HG03469 (cell line): Measurements from ENCODE around the gene C10orf143.
"Not testable (repeated sequence)": the region's sequence is repeated elsewhere in the genome, so short reads cannot be mapped to it uniquely, and the experiment has no call there.

Experiments used
- ATAC-seq: cut with Tn5 transposase; IDR thresholded peaks from one replicate; pipeline ENCODE4 v1.9.1; 2021; ENCODE audit warnings: mild to moderate bottlenecking, moderate library complexity, moderate number of reproducible peaks; ENCODE audit not compliant: unreplicated experiment

C10orf143 gene

DNA sequence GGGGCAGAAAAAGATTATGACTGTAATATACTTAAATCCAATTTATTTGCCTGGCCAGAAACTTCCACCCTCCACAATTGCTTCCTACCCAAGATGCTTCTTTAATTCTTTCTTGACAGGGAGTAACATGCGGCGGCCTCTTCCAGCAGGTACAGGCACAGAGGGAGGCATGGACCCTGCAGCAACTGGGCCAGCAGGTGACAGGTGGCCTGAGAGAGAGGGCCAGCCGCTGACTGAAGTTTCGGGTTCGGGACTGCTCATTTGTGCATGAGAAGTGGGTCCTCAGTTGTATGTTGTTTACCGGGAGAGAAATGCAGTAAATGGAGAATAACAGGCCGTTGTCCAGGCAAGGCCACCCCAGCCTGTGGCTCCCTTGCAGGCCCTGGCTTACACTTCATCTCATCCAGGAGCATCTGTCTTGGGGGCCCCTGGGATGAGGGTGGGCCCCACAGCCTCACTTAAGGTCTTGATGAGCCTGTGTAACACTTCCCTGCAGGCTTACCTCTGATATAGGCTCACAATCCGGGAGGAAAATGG, 72.5 kb downstream of the C10orf143 start:
- no peak for ATAC-seq

DNA sequence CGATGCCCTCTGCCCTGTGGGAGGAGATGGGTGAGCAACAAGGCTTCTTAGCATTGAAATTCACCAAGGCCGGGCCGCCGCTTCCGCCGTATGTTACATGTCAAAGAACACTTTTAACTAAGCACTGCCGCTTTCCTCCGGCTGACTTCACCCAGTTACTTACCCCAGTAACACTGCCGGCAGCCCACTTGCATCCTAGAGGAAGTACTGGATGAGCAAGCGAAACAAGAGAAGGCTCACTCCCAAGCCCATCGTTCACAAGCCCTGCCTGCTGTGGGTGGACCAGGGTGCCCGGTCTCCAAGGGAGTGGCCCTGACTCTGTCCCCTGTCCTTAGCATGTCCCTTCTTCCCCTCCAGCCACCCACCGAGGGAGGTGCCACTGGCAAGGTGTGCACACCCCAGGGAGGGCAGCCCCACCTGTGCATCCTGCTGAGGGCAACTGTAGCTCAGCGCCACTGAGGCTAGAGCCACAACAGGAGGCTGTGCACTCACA, 73.4 kb downstream of the C10orf143 start:
- ATAC-seq, result no peak

DNA sequence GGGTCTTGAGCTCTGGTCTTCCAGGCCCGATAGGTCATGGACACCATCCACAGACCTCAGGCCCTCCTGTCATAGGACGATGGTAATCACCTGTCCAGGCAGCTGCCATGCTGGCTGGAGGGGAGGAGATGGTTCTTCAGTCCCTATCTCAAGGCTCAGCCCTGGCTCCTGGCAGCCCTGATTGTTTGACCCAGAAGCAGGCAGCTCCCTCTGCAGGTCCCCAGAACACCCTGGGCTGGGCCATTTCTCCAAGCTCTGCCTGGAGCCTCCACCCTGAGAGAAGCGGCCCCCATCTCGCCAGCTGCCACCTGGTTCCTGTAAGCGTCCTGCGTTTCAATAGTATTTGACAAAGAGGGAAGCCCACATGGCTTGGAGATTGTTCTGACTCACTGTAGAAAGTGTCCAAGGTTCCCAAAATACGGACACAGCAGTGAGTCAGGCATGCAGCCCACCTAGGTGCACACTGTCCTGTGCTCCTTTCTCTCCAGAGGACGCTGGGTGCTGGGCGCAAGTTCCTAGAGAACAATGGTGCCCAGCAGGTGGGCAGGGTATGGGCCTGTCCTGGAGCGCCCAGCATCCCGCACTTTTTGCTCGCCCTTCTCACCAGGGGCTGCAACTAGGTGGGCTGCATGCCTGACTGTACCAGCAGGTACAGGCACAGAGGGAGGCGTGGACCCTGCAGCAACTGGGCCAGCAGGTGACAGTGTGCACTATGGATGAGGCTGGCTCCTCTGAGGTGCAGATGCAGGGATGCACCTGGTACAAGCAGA, 74.1 kb downstream of the C10orf143 start:
- ATAC-seq, result no peak

DNA sequence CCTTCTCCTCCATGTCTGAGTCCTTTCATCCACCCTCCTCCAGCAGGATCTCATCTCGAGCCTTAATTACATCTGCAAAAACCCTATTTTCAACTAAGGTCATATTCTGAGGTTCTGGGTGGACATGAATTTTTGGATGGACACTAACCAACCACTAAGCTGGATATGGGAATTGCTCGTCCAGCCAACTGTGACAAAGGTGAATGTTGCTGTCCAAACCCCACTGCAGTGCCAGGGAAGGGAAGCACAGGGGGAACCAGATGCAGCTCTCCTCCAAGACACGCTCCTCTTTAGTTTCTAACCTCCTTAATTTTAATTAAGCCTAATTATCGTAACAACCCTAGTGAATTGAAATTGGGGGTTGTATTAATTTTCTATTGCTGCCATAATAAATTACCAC, 81.4 kb downstream of the C10orf143 start:
- ATAC-seq, result no peak

DNA sequence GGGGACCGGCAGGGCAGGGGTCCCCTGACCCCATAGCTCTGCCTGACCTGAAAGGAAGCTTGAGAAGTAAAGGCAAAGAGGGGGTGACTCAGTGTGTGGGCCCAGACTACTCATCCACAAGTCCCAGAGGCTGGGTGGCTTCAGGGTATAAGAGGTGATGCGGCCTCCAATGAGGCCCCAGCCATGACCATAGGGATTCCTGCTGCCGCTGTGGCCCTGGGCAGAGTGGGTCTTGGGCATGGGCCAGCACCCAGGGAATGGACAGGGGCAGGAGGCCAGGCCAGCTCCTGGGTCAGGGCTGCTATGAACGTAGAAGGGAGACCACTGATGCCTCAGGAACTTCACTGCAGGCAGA, 82.2 kb downstream of the C10orf143 start:
- ATAC-seq, result no peak

DNA sequence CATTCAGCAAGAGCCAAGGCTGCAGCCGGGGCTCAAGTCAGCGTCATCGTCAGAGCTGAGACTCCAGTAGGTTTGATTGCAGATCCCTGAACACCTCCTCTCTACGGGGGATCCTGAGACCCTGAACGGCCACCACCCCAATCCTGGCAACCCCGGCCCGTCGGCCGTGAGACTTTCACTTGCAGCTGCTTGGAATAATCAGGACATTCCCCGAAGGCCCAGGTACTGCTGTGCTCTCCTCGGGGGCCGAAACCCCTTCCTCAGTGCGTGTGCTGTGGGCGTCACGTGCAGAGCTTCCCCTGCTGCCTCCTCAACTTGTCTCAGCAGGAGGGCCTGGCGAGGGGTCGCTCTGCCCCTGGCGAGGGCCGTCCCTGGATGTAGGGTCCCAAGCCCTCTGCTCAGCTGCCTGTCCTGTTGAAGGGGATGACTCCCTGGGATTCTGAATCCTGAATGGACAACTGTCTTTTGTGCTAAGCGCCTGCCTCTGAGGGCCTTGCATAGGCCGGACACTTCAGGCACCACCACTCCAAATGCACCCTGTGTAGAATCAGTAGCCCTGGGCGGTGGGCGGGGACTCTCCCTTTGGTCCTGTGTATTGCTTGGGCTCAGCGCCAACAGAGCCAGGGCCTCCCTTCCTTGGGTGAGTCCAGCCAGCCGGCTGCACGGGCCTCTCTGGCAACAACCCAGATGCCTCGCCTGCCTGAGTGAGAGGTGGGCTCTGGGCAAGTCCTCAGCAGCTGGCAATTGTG, 82.7 kb downstream of the C10orf143 start:
- ATAC-seq, result no peak

DNA sequence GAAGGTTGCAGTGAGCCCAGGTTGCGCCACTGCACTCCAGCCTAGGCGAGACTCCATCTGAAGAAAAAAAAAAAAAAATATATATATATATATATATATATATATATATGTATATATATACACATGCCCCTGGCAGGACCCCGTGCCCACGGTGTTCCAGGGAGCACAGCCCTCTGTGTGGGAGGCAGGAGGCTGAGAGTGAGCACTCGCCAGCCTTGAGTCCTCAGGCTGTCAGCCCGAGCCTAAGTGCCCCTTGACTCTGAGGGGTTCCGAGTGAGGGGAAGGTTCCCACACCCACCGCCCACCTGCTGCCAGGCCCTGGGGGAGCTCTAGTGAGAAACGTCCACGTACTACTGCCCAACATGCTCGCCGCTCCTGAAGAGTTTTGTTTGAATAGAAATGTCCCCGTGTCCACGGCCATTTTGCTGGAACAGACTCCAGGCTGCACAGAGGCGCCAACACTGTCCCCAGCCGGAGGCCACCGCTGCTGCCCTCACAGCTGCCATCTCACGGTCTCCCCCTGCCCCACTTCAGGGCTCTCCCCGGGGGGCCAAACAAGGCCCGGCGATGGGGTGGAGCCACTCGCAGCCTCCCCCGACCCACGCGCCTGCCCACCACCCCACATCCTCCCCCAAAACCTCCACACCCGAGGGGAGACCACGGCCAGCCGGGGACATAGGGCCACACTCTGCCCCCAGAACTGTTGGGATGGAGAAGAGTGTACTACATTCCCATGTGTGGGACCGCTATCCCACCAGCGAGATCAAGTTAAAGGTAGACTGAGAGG, 83.8 kb downstream of the C10orf143 start:
- ATAC-seq, result no peak

DNA sequence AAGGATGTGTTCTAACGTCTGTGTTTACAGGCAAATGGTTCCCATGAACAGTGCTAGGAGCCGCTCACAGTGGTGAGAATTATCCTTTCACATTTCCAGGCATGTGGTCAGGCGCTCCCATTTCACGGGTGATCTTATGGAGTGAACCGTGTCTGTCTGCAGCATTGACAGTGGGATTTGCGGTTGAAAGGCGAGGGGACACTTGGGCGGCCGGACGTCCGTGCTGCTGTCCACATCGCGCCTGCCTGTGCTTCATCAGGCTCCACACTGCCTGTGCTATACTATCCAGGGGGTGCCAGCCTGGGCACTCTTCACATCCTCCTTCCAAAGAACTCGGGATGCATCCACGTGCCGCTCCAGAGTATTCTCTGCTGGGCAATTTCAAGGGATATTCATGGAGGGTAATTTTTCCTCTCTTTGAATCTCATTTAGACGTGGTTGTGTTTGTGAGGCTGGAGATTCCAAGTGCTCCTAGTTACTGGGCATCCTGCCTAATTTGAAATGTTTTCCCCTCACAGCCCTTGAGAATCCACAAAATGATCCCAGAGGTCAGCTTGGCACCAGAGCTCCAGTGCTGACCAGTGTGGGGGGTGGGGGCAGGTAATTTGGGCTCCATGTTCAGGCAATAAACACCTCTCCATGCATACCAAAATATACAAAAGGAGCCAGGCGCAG, 84.7 kb downstream of the C10orf143 start:
- no peak for ATAC-seq

DNA sequence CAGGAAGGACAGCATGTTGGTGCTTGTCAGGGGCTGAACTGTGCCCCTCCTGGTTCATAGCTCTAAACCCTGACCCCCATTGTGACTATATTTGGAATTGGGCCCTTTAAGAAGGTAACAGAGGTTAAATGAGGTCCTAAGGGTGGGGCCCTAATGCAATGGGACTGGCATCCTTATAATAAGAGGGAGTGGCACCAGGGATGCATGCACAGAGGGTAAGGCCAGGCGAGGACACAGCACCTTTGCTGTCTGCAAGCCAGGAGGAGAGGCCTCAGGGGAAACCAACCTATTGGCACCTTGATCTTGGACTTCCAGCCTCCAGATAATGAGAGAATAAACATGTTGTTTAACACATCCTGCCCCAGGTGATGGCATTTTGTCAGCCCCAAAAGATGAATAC, 85.3 kb downstream of the C10orf143 start:
- no peak for ATAC-seq

DNA sequence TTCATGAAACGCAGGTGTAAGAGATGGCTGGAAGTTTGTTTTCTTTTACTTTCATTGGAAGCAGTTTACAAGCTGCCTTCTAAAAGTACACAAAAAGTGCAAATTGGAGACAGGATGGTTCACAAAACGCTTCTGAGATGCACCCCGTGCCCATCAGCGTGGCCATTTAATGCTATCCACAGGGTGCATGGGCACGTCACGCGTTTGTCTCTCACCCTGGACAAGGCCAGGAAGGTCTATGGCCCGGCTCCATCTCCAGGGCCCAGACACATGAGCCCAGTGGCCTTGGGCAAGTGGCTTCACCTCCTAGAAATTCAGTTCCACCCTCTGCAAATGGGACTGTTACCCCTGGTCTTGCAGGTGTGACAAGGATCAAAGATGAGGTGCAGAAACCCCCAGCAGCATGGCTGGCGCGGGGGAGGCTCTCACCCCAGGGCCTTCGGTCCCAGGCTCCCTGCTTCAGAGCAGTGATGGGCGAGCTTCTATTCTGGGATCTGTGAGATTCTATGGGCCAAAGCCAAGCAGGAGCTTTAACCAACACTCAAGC, 85.8 kb downstream of the C10orf143 start:
- no peak for ATAC-seq

DNA sequence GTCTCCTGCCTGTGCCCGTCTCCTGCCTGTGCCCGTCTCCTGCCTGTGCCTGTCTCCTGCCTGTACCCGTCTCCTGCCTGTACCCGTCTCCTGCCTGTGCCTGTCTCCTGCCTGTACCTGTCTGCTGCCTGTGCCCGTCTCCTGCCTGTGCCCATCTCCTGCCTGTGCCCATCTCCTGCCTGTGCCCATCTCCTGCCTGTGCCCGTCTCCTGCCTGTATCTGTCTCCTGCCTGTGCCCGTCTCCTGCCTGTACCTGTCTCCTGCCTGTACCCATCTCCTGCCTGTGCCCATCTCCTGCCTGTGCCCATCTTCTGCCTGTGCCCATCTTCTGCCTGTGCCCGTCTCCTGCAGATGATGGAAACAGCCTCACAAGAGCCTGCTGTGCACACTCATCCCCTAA, 86.3 kb downstream of the C10orf143 start:
- not testable (repeated sequence) for ATAC-seq

DNA sequence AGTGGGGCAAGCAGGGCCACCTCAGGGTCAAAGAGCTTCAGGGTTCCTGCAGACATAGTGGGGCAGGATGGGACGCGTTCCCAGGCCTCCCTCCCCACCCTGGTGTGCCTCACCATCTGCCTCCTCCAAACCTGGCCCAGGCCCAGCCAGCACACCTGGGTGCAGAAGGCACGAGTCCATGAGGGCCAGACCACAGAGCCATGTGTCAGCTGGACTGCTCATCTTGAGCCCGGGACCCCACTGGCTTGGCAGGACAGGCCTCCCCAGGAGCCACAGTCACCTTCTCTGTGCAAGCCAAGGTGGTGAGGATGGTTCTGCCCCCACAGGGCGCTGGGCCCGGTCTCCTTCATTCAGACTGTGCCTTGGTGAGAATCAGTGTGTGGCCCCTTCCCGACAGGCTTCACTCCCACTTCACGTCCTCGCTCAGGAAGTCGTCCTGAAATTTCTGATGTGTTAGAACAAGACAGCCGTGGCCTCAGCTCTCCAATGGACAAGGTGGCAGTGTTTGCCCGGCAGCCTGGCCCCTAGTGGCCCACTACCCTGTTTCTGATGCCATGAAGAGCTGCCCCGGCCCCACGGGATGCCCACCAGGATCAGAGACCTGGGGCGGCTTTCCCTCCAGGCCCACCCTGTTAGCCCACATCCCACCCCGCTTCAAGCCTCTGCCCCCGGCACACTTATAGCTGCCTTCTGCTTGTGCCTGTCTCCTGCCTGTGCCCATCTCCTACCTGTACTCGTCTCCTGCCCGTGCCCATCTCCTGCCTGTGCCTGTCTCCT, 87.0 kb downstream of the C10orf143 start:
- ATAC-seq, result no peak

DNA sequence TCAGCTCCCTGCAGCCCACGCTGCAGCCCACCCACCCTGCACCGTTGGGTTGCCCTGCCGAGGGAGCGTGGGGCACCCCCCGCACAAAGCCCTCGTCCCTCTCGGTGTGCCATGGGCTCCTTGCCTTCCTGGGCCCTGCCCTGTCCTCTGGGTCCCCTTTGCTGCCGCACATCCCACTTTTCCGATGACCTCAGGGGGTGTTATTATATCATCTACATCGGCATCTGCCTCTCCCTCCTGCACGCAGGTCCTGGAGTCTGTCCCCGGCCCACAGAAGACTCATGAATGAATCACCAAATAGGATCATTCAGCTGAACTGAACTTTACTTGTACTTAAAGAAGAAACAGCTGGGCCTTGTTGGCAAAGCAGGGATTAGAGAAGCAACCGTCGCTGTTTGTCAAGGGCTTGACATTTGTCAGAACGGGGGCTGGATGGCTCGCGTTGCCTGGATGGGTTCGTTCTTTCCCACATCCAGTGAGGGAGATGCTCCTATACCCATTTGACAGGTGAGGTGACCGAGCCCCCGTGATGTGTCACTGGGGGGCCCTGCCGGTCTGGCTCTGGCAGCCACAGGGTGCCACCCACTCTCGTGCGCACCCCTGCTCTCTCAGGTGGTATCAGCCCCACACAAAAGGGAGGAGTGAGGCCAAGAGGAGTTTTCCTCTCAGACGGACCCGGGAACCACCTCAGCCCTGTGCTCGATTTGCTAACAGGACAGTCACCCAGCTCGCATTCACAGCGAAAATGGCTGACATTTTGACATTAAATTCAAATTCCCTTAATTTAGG, 87.9 kb downstream of the C10orf143 start:
- no peak for ATAC-seq

DNA sequence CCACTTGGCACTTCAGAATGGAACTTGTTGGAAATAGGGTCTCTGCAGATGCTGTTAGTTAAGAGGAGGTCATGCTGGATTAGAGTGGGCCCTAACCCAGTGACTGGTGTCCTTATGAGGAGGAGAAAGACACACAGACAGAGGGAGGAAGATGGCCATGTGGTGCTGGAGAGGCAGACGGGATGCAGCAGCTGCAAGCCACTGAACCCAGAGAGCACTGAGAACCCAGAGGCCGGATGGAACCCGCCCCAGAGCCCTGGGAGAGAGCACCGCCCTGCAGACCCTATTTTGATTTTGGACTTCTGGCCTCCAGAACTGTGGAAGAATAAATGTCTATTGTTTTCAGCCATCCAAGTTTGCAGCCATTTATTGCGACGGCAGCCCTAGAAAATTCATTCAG, 88.5 kb downstream of the C10orf143 start:
- no peak for ATAC-seq

DNA sequence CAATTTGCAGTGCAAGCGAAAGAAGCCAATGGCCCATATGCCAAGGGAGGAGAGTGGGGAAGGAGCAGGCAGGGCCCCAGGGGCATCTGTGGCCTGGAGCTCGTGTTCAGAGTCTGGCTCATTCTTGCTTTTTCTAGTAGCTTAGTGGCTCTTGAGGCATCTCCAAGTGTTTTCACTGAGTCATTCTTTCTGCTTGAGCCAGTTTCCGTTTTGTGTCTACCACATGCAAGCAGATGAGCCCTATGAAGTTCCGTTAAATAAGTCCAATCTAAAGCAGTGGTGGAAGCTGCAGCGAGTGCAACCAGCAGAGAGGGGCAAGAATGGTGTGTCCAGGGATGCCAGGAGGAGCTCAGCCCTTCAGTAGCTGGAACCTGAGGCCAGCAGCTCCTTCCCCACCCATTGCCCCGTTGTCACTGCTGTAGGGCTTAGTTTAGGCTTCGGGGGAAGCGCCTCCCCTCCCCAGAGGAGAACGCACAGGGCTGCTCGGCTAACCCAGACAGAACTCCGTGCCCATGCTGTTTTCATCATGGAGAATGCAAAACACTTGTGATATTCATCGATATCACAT, 89.2 kb downstream of the C10orf143 start:
- ATAC-seq, result no peak

DNA sequence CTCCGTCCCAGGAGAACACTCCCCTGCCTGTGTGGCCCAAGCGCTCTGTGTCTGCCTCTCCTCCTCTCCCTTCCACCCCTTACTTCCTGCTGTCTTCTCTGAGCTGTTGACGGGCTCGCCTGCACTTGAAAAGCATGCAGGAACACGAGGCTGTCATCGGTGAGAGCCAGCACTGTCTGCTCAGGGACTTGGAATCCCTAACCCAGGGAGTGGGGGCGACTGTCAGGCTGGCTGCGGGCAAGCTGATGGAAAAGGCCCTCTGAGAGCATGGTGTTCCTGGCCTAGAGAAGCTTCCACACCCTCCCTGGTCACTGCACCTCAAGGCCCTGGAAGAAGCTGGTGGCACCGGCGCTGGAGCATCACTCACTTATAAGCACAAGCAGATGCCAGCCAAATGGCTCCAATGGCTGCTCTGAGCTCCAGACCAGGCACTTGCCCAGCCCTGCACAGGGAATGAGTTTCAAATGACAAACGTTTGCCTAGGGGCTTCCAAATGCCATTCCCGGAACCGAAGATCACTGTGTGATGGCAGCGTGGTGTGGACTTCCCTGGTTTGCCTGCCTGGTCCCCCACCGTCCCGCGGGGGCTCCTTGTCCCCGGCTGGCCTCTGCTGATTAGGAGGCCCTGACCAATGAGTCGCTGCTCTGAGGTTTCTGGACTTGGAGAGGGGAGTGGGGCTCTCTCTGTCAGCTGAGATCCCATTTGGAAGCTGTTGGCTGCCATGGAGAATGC, 89.8 kb downstream of the C10orf143 start:
- no peak for ATAC-seq

DNA sequence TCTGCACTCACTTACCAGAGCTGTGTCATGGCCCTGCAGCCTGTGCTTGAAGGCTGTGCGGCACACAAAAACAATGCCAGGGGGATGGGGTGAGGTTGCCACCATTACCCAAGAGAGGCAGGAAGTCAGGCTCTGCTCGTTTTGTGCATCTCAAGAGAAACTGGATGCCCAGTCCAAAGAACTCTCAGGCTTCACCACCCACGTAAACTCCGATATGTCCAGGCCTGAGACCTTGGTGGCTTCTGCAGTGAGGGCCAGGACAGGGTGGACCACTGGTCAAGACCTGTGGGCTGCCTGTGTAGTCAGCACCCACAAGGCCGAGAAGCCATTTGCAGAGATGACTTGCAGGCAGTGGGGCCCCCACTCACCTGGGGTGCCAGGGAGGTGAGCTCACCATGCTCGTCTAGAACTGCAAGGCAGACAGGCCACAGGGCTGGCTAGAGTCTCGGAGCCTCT, 91.9 kb downstream of the C10orf143 start:
- ATAC-seq, result no peak

DNA sequence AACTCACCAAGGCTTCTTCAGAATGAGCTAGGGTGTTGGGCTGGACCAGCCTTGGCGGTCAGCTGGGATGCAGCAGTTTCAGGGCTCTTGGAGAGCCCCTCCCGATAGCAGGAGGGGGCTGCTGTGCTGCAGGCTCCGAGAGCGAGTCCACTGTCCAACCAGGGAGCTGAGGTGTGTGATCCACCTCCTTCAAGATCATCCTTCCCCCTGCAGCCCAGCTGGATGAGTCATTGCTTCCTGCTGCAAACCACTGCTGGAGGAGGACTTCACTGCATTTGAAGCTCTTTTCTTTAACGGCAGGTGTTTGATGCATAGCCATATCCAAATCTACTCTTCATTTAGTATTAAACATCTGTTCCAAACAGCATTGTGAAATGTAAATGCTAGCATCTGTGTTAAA, 92.4 kb downstream of the C10orf143 start:
- ATAC-seq, result no peak
